OCI-LY7 (cell line): ENCODE measurements around the gene RAPH1. TPM values are rescaled to one million over a fixed set of nuclear protein-coding genes. Genes with fewer than 3 reads are reported as not detected.

Source experiments
- BruUV-seq: library from RNA; stranded (reverse); fragments of 400-500 nt; replicated peaks from 2 replicates; lab custom pipeline; 2021; lab: Mats Ljungman, UMichigan
- CTCF ChIA-PET: fragments of 300-600 bp; sonication (Branson Sonifier 250); formaldehyde crosslinking; loops from one replicate; lab custom pipeline; 2022; ENCODE audit warnings: antibody characterized with exemption; ENCODE audit not compliant: unreplicated experiment; lab: Charles Lee
- POLR2A ChIA-PET: fragments of 300-600 bp; sonication (Branson Sonifier 250); formaldehyde crosslinking; loops from one replicate; lab custom pipeline; 2022; ENCODE audit warnings: antibody characterized with exemption; lab: Charles Lee
- DNase-seq: peaks from one replicate; pipeline ENCODE4 v3.0.0-alpha.2; 2015; ENCODE audit warnings: low spot score
- H2AFZ ChIP-seq: fragments of 200-600 bp; sonication (generic), shearing (Covaris generic); 2 replicates; pipeline ENCODE4 v1.6.1; 2014; ENCODE audit warnings: mild to moderate bottlenecking, antibody characterized with exemption, low read length, moderate library complexity
- H3K27ac ChIP-seq: fragments of 200-600 bp; sonication (generic); 2 replicates; pipeline ENCODE4 v1.5.1; 2014; ENCODE audit warnings: mixed run types, low read depth, mild to moderate bottlenecking, moderate library complexity, low read length, inconsistent platforms; ENCODE audit not compliant: poor library complexity, severe bottlenecking
- H3K36me3 ChIP-seq: fragments of 200-600 bp; sonication (generic); 2 replicates; pipeline ENCODE4 v1.6.1; 2014; ENCODE audit warnings: mild to moderate bottlenecking, antibody characterized with exemption, low read length, moderate library complexity, mixed read lengths; ENCODE audit not compliant: insufficient read depth
- H3K4me1 ChIP-seq: fragments of 200-600 bp; sonication (generic); 2 replicates; pipeline ENCODE4 v1.5.1; 2014; ENCODE audit warnings: mild to moderate bottlenecking, low read length; ENCODE audit not compliant: insufficient read depth, poor library complexity, severe bottlenecking
- H3K4me2 ChIP-seq: fragments of 200-600 bp; sonication (generic); 2 replicates; pipeline ENCODE4 v1.6.1; 2014; ENCODE audit warnings: mild to moderate bottlenecking, low read length
- H3K4me3 ChIP-seq: fragments of 200-600 bp; sonication (generic); 2 replicates; pipeline ENCODE4 v1.5.1; 2014; ENCODE audit warnings: mild to moderate bottlenecking, low read depth, low read length; ENCODE audit not compliant: poor library complexity, severe bottlenecking
- H3K79me2 ChIP-seq: fragments of 200-600 bp; sonication (generic); 2 replicates; pipeline ENCODE4 v1.6.1; 2016; ENCODE audit warnings: low read depth, mild to moderate bottlenecking, low read length, moderate library complexity, mixed read lengths; ENCODE audit not compliant: insufficient read depth
- H3K9me2 ChIP-seq: fragments of 200-600 bp; sonication (generic); 2 replicates; pipeline ENCODE4 v1.6.1; 2016; ENCODE audit warnings: mild to moderate bottlenecking, low read length, mixed read lengths; ENCODE audit not compliant: insufficient read depth
- H3K9me3 ChIP-seq: fragments of 200-600 bp; sonication (generic); 2 replicates; pipeline ENCODE4 v1.6.1; 2014; ENCODE audit warnings: mild to moderate bottlenecking, mixed run types, low read length, mixed read lengths
- H4K20me1 ChIP-seq: fragments of 200-600 bp; sonication (generic); 2 replicates; pipeline ENCODE4 v1.6.1; 2014; ENCODE audit warnings: mild to moderate bottlenecking, antibody characterized with exemption, low read length, moderate library complexity, mixed read lengths; ENCODE audit not compliant: insufficient read depth
- EZH2phosphoT487 ChIP-seq: fragments of 200-600 bp; sonication (generic); IDR thresholded peaks from 2 replicates; pipeline ENCODE4 v1.6.1; 2018; ENCODE audit warnings: low read depth, borderline replicate concordance, mild to moderate bottlenecking, mixed run types, antibody characterized with exemption, low read length, moderate library complexity, mixed read lengths
- intact Hi-C: fragments of 100-400 bp; cut with micrococcal nuclease; formaldehyde crosslinking; loops from one replicate; pipeline ENCODE4 v1.10.0; 2022; ENCODE audit not compliant: unreplicated experiment
- total RNA-seq, 2 experiments: library from RNA; depleted of rRNA in 1 of 2; stranded (reverse); fragments of >200 nt in 1 of 2; shearing (Covaris generic) in 1 of 2; gene quantifications; 2 replicates each; pipeline ENCODE4 v1.2.3, GENCODE V29; 2014 to 2022
- TF ChIP-seq, protein P1 (sequence below): fragments of 200-600 bp; sonication (generic); conservative IDR thresholded peaks from 2 replicates; pipeline ENCODE4 v1.5.1; 2014; ENCODE audit warnings: mild to moderate bottlenecking, antibody characterized with exemption, low read length, moderate library complexity, mixed read lengths

RAPH1 gene
- total RNA-seq, 2 experiments from 2014 or later, result 4.0 to 21.5 TPM

- TF ChIP-seq EZH2phosphoT487, result no peak
- TF ChIP-seq, protein P1, sequence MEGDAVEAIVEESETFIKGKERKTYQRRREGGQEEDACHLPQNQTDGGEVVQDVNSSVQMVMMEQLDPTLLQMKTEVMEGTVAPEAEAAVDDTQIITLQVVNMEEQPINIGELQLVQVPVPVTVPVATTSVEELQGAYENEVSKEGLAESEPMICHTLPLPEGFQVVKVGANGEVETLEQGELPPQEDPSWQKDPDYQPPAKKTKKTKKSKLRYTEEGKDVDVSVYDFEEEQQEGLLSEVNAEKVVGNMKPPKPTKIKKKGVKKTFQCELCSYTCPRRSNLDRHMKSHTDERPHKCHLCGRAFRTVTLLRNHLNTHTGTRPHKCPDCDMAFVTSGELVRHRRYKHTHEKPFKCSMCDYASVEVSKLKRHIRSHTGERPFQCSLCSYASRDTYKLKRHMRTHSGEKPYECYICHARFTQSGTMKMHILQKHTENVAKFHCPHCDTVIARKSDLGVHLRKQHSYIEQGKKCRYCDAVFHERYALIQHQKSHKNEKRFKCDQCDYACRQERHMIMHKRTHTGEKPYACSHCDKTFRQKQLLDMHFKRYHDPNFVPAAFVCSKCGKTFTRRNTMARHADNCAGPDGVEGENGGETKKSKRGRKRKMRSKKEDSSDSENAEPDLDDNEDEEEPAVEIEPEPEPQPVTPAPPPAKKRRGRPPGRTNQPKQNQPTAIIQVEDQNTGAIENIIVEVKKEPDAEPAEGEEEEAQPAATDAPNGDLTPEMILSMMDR, result no peak
- Histone ChIP-seq H3K4me2 (no peak overlapping the region), H3K36me3 (peaks cover 42% of the 10 kb centered on the region), H3K9me2 (no peaks in the 10 kb centered on the region), H3K27ac (no peak overlapping the region), H3K4me1 (no peaks in the 10 kb centered on the region), H3K4me3 (no peak overlapping the region), H3K9me3 (no peaks in the 10 kb centered on the region), H4K20me1 (no peaks in the 10 kb centered on the region), H2AFZ (no peak overlapping the region), H3K79me2 (no peaks in the 10 kb centered on the region)
- intact Hi-C loops, result no loop called here
- DNase-seq, result no peak
- ChIA-PET POLR2A (interaction anchor here (0.6 kb wide), 1 partner anchor 12 kb away, joined by 3 read pairs; no protein-coding TSS in a partner anchor), CTCF (no interaction called here)
- no TSS peak for BruUV-seq
These were observed 122.4 kb downstream of the RAPH1 start for GRCh38 chr2:203412546-203413331.

DNA sequence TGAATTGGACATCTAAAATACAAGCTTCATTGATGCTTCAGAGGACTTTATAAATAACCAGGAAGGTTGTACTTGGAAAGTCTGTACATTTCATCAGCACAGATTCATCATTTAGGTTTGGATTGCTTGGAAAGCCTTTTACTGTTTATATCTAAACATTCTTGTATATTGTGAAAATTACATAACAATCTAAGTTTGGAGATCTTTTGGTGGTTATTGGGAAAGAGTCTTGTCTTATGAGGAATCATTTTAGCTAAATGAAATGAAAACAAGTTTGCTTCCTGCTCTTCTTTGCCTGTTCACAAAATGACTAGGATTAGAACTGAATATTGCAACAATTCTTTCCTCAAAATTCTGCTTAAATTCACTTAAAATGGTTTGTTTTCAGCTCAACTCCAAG is 127.6 kb downstream of the RAPH1 start:
- DNase-seq, result no peak
- H3K4me1 ChIP-seq, result no peaks in the 10 kb centered on the region
- no peak overlapping the region for H3K4me2 ChIP-seq
- H3K9me3 ChIP-seq, result no peaks in the 10 kb centered on the region
- H3K36me3 ChIP-seq, result peaks cover 64% of the 10 kb centered on the region
- ChIA-PET CTCF (no interaction called here), POLR2A (interaction anchor here (0.9 kb wide), 1 partner anchor 21 kb away, joined by 5 read pairs; no protein-coding TSS in a partner anchor)
- no peaks in the 10 kb centered on the region for H3K79me2 ChIP-seq
- no peak overlapping the region for H3K27ac ChIP-seq
- no TSS peak for BruUV-seq
- TF ChIP-seq, protein P1, result no peak
- TF ChIP-seq EZH2phosphoT487, result no peak
- no peaks in the 10 kb centered on the region for H3K9me2 ChIP-seq
- intact Hi-C loops, result no loop called here
- no peak overlapping the region for H3K4me3 ChIP-seq
- no peak overlapping the region for H2AFZ ChIP-seq
- no peaks in the 10 kb centered on the region for H4K20me1 ChIP-seq

DNA sequence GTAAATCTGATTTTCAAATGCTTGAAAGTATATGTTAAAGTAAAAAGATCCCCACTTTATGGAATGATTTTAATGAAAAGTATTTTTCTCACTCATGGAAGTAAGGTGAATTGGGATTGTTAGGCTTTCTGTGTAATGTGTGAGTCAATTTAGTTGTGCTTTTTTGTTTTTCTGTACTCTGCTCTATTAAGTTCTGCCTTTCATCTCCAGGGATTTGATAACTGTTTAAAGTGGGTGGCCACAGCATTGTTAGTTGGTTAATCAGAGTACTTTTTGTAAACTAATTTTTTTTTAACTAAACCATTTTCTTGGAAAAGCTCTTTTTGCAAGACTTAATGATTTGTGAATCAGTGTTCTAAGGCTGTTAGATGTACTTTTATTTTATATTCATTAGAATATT is 130.1 kb downstream of the RAPH1 start:
- Histone ChIP-seq H3K27ac (no peak overlapping the region), H3K9me3 (no peaks in the 10 kb centered on the region), H3K4me2 (no peak overlapping the region), H3K36me3 (peaks cover 55% of the 10 kb centered on the region), H3K4me1 (no peaks in the 10 kb centered on the region), H3K9me2 (no peaks in the 10 kb centered on the region), H4K20me1 (no peaks in the 10 kb centered on the region), H2AFZ (no peak overlapping the region), H3K79me2 (no peaks in the 10 kb centered on the region), H3K4me3 (no peak overlapping the region)
- POLR2A ChIA-PET, result interaction anchor here (0.7 kb wide), 1 partner anchor 16 kb away, joined by 3 read pairs; no protein-coding TSS in a partner anchor
- intact Hi-C loops, result no loop called here
- no peak for TF ChIP-seq EZH2phosphoT487
- TF ChIP-seq, protein P1, result no peak
- BruUV-seq, result no TSS peak
- CTCF ChIA-PET, result no interaction called here
- DNase-seq, result no peak
